Panc1 (cell line): ENCODE measurements around the gene SPARCL1. TPM values are rescaled to one million over a fixed set of nuclear protein-coding genes. Genes with fewer than 3 reads are reported as not detected.

Experiments used
- ATAC-seq: fragments of 200-7000 bp; cut with Tn5 transposase; 2 replicates; pipeline ENCODE4 v1.9.1; 2020; ENCODE audit warnings: mild to moderate bottlenecking, moderate library complexity
- BruUV-seq: library from RNA; stranded (reverse); fragments of 400-500 nt; replicated peaks from 2 replicates; lab custom pipeline; 2021; lab: Mats Ljungman, UMichigan
- CTCF ChIA-PET: fragments of 300-600 bp; sonication (Branson Sonifier 250); formaldehyde crosslinking; loops from one replicate; lab custom pipeline; 2022; ENCODE audit warnings: antibody characterized with exemption; lab: Charles Lee
- POLR2A ChIA-PET: fragments of 300-600 bp; sonication (Branson Sonifier 250); formaldehyde crosslinking; loops from one replicate; lab custom pipeline; 2022; ENCODE audit warnings: antibody characterized with exemption; lab: Charles Lee
- DNase-seq: peaks from one replicate; pipeline ENCODE4 v3.0.0-alpha.2; 2010; ENCODE audit warnings: low read depth, low spot score
- H3K27ac ChIP-seq: 2 replicates; pipeline ENCODE4 v1.5.1; 2011; ENCODE audit warnings: mild to moderate bottlenecking, low read length, inconsistent platforms
- H3K27me3 ChIP-seq: fragments of 200-500 bp; sonication (Bioruptor generic); 2 replicates; pipeline ENCODE4 v1.6.0; 2014; ENCODE audit warnings: low read length, inconsistent platforms; ENCODE audit not compliant: control insufficient read depth, insufficient read depth
- H3K36me3 ChIP-seq: fragments of 200-500 bp; sonication (Bioruptor generic); 2 replicates; pipeline ENCODE4 v1.5.1; 2014; ENCODE audit warnings: inconsistent platforms, mild to moderate bottlenecking, low read length, moderate library complexity; ENCODE audit not compliant: control insufficient read depth, insufficient read depth
- H3K4me1 ChIP-seq: 2 replicates; pipeline ENCODE4 v1.5.1; 2011; ENCODE audit warnings: inconsistent platforms, mild to moderate bottlenecking, low read length, moderate library complexity; ENCODE audit not compliant: control insufficient read depth, insufficient read depth
- H3K4me3 ChIP-seq, 2 experiments: 2 replicates each; pipeline ENCODE4 v1.5.1; 2011 to 2012; ENCODE audit warnings: low read depth in 2 of 2, low read length in 2 of 2, mild to moderate bottlenecking in 2 of 2, inconsistent platforms in 1 of 2, moderate library complexity in 1 of 2
- H3K9me3 ChIP-seq: fragments of 200-500 bp; sonication (Bioruptor generic); 2 replicates; pipeline ENCODE4 v1.5.1; 2014; ENCODE audit warnings: low read depth, mild to moderate bottlenecking, inconsistent platforms, low read length, moderate library complexity; ENCODE audit not compliant: control insufficient read depth, insufficient read depth
- CTCF ChIP-seq: fragments of 450-650 bp; IDR thresholded peaks from 2 replicates; pipeline ENCODE4 v1.5.1; 2017; ENCODE audit warnings: mild to moderate bottlenecking
- POLR2AphosphoS5 ChIP-seq: IDR thresholded peaks from 2 replicates; pipeline ENCODE4 v1.6.1; 2012; ENCODE audit warnings: mild to moderate bottlenecking, low read depth, low read length, moderate library complexity
- REST ChIP-seq, 2 experiments: IDR thresholded peaks; 2 replicates each; pipeline ENCODE4 v1.6.1; 2011 to 2012; ENCODE audit warnings: low read depth in 2 of 2, control low read depth in 1 of 2, low read length in 1 of 2, mild to moderate bottlenecking in 1 of 2, moderate library complexity in 1 of 2; ENCODE audit not compliant: insufficient read depth in 1 of 2
- SIN3A ChIP-seq: IDR thresholded peaks from 2 replicates; pipeline ENCODE4 v1.6.1; 2012; ENCODE audit warnings: low read depth, mild to moderate bottlenecking, low read length, moderate library complexity, borderline replicate concordance; ENCODE audit not compliant: insufficient read depth
- TCF7L2 ChIP-seq: IDR thresholded peaks from 2 replicates; pipeline ENCODE4 v1.6.1; 2011; ENCODE audit warnings: mild to moderate bottlenecking, low read depth, low read length, inconsistent platforms
- in situ Hi-C: cut with HindIII; loops from 2 replicates; pipeline ENCODE4 v1.10.0; 2016; ENCODE audit warnings: low sequenced_read_pairs, low pct_unique_long_range_greater_than_20kb
- intact Hi-C: fragments of 100-400 bp; cut with micrococcal nuclease; formaldehyde crosslinking; loops from one replicate; pipeline ENCODE4 v1.10.0; 2022; ENCODE audit not compliant: unreplicated experiment
- total RNA-seq: library from RNA; stranded (reverse); gene quantifications from one replicate; pipeline ENCODE4 v1.2.1, GENCODE V29; 2021; ENCODE audit not compliant: unreplicated experiment

The SPARCL1 gene
- total RNA-seq, 1 experiment from 2014 or later: 0.57 TPM

DNA sequence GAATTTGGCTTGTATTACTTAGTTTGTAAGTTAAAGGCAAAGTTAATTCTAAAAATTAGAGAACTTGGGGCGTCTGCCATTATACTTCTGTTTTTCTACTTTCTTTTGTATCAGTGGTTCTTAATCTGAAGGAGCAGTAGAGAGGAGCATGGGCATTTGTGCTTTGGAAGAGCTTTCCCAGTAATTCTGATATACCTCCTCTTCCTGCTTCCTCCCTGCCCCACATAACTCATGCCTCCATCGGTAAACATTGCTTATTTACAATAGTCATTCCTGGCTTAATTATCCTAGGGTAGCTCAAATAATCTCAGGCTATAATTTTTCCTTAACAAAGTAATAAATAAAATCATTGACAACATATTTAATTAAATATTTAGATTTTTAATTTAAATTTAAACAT lies 37.1 kb upstream of the SPARCL1 start:
- in situ Hi-C loops: no loop called here
- Histone ChIP-seq H3K9me3 (no peaks in the 10 kb centered on the region), H3K27ac (no peak overlapping the region), H3K36me3 (no peaks in the 10 kb centered on the region), H3K4me3 (no peak overlapping the region), H3K4me1 (no peaks in the 10 kb centered on the region), H3K27me3 (no peaks in the 10 kb centered on the region)
- DNase-seq (no peak), ATAC-seq (no peak)
- TF ChIP-seq POLR2AphosphoS5 (no peak), REST (IDR thresholded peaks at IDR 0.05; ENCODE audit: insufficient read depth in 1 of 2, low read depth in 2 of 2, low read length in 1 of 2) (no peak), TCF7L2 (no peak), CTCF (no peak), SIN3A (no peak)
- ChIA-PET CTCF (no interaction called here), POLR2A (no interaction called here)
- no TSS peak for BruUV-seq
- intact Hi-C loops: no loop called here

DNA sequence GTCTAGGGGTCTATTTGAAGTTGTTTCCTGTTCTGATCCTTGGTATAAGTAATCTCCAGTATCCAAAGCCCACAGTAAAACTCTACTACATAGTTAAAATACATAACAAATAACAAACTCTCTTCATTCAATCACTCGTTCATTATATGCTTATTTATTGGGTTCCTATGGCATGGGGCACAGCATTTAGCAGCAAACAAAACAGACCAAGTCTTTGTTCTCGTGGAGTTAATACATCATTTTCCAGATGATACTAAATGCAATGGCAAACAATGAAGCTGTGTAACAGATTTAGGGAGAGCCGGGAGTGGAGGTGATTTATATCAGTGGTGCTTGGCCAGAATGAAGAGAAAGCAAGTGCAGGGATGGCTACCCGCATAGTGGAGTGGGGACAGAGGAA lies 36.6 kb upstream of the SPARCL1 start:
- Histone ChIP-seq H3K9me3 (no peaks in the 10 kb centered on the region), H3K27me3 (no peaks in the 10 kb centered on the region), H3K36me3 (no peaks in the 10 kb centered on the region), H3K4me1 (no peaks in the 10 kb centered on the region), H3K4me3 (no peak overlapping the region), H3K27ac (no peak overlapping the region)
- in situ Hi-C loops: no loop called here
- POLR2A ChIA-PET: no interaction called here
- CTCF ChIA-PET: no interaction called here
- no peak for ATAC-seq
- no peak for TF ChIP-seq TCF7L2
- no peak for TF ChIP-seq SIN3A
- no TSS peak for BruUV-seq
- DNase-seq: no peak
- intact Hi-C loops: no loop called here

GRCh38 chr4:87560802-87561201 lies 31.6 kb upstream of the SPARCL1 start:
- ATAC-seq (no peak), DNase-seq (no peak)
- BruUV-seq: no TSS peak
- Histone ChIP-seq H3K4me1 (no peaks in the 10 kb centered on the region), H3K27ac (no peak overlapping the region), H3K4me3 (no peak overlapping the region), H3K27me3 (no peaks in the 10 kb centered on the region), H3K9me3 (no peaks in the 10 kb centered on the region), H3K36me3 (no peaks in the 10 kb centered on the region)
- TF ChIP-seq CTCF (no peak), SIN3A (no peak), TCF7L2 (no peak), REST (IDR thresholded peaks at IDR 0.05; ENCODE audit: insufficient read depth in 1 of 2, low read depth in 2 of 2, low read length in 1 of 2) (no peak), POLR2AphosphoS5 (no peak)
- CTCF ChIA-PET: no interaction called here
- POLR2A ChIA-PET: no interaction called here
- intact Hi-C loops: no loop called here
- in situ Hi-C loops: no loop called here
